Activated T-helper 1 cell treated with anti-CD3 and anti-CD28 coated beads, Interleukin-2, amount 50 U/mL, for 16 hours (primary cell): ENCODE results near the gene ZNF576.
"Not testable (repeated sequence)": the region's sequence is repeated elsewhere in the genome, so short reads cannot be mapped to it uniquely, and the experiment has no call there.

ENCODE experiments used
- DNase-seq, 2 donors: peaks; one replicate each; pipeline ENCODE4 v3.0.0-alpha.2; 2020; ENCODE audit warnings: low read depth in 1 of 2, low spot score in 1 of 2

Gene ZNF576

GRCh38 chr19:43624933-43625332 lies 28.5 kb downstream of the ZNF576 start:
- DNase-seq = peak; percentile 71 to 74

GRCh38 chr19:43625918-43626579 lies 29.7 kb downstream of the ZNF576 start:
- DNase-seq = no peak

GRCh38 chr19:43626838-43627237 lies 30.4 kb downstream of the ZNF576 start:
- DNase-seq = no peak

DNA sequence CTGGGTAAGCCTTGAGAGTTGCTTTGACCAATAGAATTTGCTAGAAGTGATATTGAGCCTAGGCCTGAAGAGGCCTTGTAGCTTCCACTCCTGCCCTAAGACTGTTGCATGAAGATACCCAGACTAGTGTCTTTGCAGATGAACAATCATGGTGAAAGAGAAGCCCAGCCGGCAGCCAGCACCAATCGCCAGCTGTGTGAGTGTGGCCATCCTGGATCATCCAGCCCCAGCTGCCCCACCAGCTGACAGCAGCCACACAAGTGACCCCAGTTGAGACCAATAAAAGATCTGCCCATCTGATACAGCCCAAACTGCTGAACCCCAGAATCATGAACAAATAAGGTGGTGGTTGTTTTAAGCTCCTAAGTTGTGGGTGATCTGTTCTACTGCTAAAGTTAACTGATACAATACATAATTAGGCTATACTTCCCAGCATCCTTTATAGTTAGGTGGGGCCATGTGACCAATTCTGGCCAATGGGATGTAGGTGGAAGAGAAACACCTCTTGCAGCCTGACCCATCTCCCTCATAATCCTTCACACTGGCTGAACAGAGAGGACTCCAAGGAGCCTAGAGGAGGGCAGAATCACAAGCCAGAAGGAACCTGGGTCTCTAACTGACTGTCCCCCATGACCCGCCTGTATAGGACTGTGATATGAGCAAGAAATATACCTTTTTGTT lies 32.4 kb downstream of the ZNF576 start:
- no peak for DNase-seq

- DNase-seq = no peak
These were observed 35.1 kb downstream of the ZNF576 start for GRCh38 chr19:43631491-43631890.

DNA sequence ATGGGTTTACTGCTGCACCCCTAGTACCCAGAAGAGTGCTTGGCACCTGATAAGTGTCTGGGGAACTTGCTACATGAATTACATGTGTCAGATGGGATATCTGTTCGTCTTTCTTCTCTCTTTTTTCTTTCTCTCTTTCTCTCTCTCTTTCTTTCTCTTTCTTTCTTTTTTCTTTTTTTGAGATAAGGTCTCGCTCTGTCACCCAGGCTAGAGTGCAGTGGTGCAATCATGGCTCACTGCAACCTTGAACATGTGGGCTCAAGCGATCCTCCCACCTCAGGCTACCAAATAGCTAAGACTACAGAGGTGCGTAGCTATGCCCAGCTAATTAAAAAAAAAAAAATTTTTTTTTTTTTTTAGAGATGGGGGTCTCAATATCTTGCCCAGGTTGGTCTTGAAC lies 37.1 kb downstream of the ZNF576 start:
- no peak for DNase-seq

DNA sequence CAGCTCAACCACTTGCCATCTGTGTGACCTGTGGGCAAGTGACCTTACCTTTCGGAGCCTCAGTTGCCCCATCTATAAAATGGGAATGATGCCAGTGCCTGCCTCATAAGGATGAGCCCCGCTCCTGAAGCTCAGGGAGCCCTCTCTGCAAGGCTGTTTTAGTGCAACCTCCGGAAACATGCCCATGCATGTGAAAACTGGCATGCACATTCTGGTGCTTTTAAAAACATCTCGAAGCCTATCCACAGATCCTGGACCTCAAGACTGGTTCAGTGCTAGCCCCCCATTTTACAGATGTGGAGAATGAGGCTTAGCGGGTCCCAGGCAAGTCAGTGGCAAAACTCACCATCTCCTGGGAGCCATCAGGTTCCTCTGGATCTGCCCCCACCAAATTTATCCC lies 37.7 kb downstream of the ZNF576 start:
- DNase-seq = no peak

DNA sequence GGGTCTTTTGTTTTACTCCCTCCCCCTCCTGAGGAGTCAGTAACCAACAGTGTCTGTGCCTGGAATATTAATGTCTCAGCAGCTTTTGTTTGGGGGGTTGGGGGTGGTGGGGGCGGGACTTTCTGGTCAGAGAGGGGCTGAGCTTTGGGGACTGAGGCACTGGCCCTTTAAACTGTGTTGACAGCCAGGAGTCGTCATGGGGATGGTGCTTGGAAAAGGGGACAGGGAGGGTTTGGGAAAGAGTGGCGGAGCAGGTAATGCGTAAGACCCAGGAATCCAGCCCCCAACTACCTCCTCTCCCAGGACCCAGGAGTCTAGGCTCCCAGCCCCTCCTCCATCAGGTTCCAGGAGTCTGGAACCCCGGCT lies 38.1 kb downstream of the ZNF576 start:
- DNase-seq = no peak

- DNase-seq = no peak
These were observed 38.6 kb downstream of the ZNF576 start for GRCh38 chr19:43634872-43635560.

- DNase-seq = not testable (repeated sequence)
These were observed 39.2 kb downstream of the ZNF576 start for GRCh38 chr19:43635561-43635940.

DNA sequence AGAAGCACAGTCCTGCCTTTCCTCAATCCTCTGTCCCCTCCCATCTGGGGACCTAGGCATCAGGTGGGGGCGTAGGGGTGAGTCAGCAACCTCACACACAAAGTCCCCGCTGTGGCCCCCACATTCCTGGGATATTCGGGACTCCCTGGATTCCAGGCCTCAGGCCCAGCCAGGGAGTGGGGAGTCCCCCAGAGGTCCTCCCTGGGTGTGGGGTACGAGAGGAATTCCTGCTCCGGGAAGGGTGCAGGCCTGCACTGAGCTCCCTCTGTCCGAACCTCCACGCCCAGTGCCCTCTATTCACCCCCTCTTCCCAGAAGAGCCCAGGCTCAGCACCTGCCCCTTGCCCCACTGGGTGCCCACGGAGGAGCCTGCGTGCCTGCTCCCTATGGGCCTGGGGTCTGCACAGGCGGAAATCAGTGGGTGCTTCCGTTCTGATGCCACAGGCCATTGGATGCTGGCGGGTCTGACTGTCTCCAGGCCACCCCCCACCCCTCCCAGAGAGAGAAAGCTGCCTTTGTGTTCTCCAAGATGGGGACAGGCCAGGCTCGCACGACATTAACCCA lies 39.8 kb downstream of the ZNF576 start:
- no peak for DNase-seq

GRCh38 chr19:43638214-43638994 lies 42.0 kb downstream of the ZNF576 start:
- DNase-seq = no peak

DNA sequence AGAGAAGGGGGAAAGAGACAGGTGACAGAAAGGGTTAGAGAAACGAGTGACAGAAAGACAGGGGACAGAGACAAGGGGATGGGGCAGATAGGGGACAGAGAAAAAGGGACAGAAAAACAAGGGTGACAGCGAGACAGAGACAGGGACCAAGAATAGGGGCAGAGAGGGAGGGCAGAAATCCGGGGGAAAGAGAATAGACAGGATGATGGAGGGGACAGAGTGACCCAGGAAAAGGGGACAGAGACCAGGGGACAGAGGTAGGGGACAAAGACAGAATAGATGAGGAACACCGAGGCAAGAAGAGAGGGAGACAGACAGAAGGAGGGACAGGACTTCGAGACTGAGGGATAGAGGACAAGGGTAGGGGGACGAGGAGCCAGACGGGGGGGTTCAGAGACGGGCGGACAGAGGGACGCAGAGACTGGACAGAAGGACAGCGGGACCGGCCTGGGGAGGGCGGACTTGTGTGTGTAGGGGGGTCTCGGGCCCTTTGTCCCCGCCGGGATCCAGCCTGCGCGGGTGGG lies 42.7 kb downstream of the ZNF576 start:
- no peak for DNase-seq

- DNase-seq = peak; percentile 23 to 43
These were observed 43.4 kb downstream of the ZNF576 start, which contains the start of gene CADM4 for GRCh38 chr19:43639519-43640423. TSS of gene CADM4 (minus strand) at chr19:43639850. CDS start at chr19:43639790, 60 bp downstream.

DNA sequence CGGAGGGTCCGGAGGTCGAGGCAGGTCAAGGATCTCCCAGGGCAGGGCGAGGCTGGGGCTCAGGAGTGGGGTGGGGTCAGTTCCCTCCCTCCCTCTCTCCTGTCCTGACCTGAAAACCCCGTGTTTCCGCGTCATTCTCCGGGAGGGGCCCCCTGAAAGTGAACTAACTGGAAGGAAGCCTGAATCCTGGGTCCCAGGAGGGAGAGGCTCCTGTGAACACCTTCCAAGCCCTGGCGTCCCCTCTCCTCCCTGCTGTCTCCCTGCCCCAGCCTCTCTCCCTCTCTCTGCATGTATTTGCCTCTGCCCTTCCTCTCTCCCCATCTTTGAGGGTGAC lies 44.0 kb downstream of the ZNF576 start:
- DNase-seq = no peak

GRCh38 chr19:43641333-43641732 lies 44.9 kb downstream of the ZNF576 start:
- no peak for DNase-seq

GRCh38 chr19:43642531-43642930 lies 46.1 kb downstream of the ZNF576 start:
- DNase-seq = no peak

- no peak for DNase-seq
These were observed 46.9 kb downstream of the ZNF576 start for GRCh38 chr19:43643326-43643725.

DNA sequence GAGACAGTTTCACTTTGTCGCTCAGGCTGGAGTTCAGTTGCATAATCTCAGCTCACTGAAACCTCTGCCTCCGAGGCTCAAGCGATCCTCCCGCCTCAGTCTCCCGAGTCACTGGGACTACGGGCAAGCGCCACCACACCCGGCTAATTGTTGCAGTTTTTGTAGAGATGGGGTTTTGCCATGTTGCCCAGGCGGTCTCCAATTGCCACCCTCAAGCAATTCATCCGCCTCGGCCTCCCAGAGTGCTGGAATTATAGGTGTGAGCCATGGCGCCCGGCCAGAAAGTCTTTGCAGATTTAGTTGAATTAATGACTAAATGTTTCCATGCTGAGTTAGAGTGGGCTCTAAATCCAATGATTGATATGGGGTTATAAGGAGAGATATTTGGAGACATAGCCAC lies 47.8 kb downstream of the ZNF576 start:
- DNase-seq = no peak

GRCh38 chr19:43648633-43649032 lies 52.2 kb downstream of the ZNF576 start:
- DNase-seq = no peak
